ENCODE measurements around the gene SLC5A5.

Gene SLC5A5

DNA sequence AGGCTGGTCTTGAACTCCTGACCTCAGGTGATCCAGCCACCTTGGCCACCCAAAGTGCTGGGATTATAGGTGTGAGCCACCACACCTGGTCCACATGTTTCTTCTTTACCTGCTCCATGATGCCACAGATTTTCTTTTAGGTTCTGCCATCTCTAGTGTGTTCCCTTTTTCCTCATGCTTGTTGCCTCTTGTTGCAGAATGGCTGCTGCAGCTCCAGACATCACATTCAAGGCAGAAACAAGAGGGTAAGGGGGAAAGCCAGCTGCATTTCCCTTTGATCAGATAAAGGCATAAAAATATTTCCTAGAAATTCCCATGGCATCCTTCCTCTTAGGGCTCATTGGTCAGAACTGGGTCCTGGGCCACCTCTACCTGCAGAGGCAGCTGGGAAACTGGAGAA, 48.8 kb downstream of the SLC5A5 start:
- TF ChIP-seq, protein P1, sequence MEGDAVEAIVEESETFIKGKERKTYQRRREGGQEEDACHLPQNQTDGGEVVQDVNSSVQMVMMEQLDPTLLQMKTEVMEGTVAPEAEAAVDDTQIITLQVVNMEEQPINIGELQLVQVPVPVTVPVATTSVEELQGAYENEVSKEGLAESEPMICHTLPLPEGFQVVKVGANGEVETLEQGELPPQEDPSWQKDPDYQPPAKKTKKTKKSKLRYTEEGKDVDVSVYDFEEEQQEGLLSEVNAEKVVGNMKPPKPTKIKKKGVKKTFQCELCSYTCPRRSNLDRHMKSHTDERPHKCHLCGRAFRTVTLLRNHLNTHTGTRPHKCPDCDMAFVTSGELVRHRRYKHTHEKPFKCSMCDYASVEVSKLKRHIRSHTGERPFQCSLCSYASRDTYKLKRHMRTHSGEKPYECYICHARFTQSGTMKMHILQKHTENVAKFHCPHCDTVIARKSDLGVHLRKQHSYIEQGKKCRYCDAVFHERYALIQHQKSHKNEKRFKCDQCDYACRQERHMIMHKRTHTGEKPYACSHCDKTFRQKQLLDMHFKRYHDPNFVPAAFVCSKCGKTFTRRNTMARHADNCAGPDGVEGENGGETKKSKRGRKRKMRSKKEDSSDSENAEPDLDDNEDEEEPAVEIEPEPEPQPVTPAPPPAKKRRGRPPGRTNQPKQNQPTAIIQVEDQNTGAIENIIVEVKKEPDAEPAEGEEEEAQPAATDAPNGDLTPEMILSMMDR (IDR thresholded peaks at IDR 0.05; ENCODE audit: low read depth, low read length): no peak
- H3K4me3 ChIP-seq (ENCODE audit: low read depth, low read length): no peak overlapping the region

DNA sequence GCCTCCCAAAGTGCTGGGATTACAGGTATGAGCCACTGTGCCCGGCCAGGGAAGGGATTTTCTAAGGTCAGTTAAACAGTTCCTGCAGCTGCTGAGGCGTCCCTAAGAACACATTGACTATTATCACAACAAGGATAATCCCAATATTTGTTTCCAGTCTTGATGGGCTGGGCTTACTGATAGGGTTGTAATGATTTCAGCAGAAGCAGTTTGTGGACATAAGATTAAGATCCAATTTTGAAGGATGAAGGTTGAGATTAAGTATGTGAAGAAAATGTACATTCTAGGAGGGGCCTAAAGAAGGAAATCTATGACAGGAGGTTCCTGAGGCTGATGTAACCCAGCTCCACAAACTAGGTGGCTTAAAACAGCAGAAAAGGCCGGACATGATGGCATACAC, 50.4 kb downstream of the SLC5A5 start:
- TF ChIP-seq, protein P1 (IDR thresholded peaks at IDR 0.05; ENCODE audit: low read depth, low read length): no peak
- H3K4me3 ChIP-seq (ENCODE audit: low read depth, low read length): no peak overlapping the region

DNA sequence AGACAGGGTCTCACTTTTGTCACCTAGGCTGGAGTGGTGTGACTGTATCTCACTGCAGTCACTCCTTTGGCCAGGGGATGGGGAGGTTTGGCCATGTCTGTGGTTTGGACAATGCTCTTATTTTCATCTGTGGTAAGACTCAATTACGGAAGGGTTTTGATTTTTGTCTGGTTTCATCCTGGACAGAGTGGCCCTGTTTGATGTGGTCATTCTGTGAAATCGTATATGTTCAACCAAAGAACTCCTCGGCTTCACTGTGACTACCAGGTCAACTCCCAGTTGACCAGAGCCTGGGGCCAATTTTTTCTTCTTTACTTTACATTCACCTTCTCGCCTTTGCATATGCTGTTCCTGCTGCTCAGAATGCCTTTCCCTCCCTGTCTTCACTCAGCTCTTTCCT, 54.3 kb downstream of the SLC5A5 start:
- H3K4me3 ChIP-seq (ENCODE audit: low read depth, low read length): no peak overlapping the region
- TF ChIP-seq, protein P1 (IDR thresholded peaks at IDR 0.05; ENCODE audit: low read depth, low read length): no peak

DNA sequence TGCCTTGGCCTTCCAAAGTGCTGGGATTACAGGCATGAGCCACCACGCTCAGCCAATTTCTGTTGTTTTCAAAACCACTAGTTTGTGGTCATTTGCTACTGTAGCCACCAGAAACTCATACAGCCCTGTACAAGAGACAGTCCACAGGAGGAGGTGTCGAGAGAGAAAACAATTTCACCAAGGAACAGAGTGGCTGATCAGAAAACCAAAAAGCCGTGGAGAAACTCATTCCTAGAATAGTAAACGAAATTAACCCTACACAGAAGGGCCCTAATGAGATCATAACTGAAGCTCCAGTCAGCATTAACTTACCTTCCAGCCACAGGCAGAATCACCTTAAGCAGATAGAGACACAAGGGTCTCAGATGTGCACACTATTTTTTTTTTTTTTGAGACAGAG, 57.3 kb downstream of the SLC5A5 start:
- TF ChIP-seq, protein P1 (IDR thresholded peaks at IDR 0.05; ENCODE audit: low read depth, low read length): no peak
- no peak overlapping the region for H3K4me3 ChIP-seq (ENCODE audit: low read depth, low read length)

DNA sequence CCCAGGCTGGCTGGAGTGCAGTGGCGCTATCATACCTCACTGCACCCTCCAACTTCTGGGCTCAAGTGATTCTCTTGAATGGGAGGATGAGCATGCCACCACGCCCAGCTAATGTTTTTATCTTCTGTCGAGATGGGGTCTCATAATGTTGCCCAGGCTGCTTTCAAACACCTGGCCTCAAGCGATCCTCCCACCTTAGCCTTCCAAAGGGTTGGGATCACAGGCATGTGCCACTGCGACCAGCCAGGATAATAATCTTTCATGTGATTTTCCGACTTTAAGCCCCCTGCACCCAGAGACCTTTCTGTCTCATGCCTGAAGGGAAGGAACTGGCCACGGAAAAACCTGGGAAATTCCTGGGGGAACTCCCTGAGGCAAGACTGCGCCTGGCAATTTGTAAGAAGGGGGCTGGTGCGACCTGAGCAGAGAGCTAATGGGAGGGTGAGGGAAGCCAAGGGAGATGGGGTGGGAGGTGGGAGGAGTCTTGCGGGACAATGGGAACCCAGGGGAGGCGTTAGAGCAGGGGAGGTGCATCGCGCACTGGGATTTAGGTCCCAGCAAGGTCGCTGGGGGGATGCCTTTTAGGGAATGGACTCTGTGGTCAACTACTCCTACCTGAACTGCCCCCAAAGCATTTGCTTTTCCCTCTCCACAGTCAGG, 59.9 kb downstream of the SLC5A5 start:
- TF ChIP-seq, protein P1 (IDR thresholded peaks at IDR 0.05; ENCODE audit: low read depth, low read length): no peak
- no peak overlapping the region; the same call in 1 of the 2 replicates for H3K4me3 ChIP-seq (ENCODE audit: low read depth, low read length)

DNA sequence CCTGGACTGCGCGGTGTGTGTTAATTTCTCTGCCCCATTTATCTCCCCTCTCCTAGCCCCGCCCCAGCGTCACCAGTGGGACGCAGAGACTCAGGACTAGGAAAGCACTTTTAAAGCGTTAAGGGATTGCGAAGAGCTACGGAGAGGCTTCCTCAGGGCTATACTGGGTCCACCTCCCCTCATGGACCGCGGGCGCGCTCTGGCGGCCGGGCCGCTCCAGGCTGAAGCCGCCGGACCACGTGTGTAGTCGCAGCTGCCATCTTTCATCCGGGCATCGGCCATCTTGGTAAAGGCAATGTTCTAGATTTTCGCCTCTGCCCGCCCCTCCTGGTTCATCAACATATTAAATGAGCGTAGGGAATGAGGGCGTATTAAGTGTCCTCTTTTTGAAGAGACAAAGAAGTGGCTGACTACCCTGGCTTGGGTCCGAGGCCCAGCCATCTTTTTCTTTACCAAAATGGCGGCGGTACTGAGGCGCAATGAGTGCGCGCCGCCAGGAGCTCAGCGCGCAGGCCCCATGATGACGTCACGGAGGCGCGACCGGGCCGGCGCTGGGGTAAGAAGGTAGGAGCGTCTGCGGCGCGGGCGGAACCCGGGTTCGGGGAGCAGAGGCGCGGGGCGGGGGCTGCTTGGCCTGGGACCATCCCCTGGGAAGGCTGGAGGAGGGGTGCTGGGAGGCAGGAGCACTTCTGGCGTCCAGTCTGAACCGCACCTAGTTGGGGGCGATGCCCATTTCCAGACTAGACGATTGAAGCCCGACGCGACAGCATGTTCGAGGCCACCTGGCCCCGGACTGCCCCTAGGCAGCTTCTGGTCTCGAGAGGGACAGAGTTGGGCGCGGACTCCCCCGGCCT, 61.0 kb downstream of the SLC5A5 start, which contains the start of gene CCDC124:
Gene CCDC124 (plus strand): TSS at position 531 of the 854 bp plus-strand sequence. CDS start 3,406 bp downstream, outside the sequence.
- TF ChIP-seq, protein P1 (IDR thresholded peaks at IDR 0.05; ENCODE audit: low read depth, low read length): peak; percentile 93
- H3K4me3 ChIP-seq (ENCODE audit: low read depth, low read length): peak within 1 kb of the TSS; percentile 89
